ENCODE data around the gene GLI3.

The GLI3 gene

GRCh38 chr7:42006801-42007513, 230.1 kb downstream of the GLI3 start:
- no peaks in the 10 kb centered on the region for H3K27me3 ChIP-seq (ENCODE audit: control insufficient read depth in 2 of 2, insufficient read depth in 2 of 2, low read length in 2 of 2)
- H3K4me3 ChIP-seq (ENCODE audit: low read length in 2 of 2), result no peak overlapping the region
- no peak overlapping the region for H3K9ac ChIP-seq (ENCODE audit: low read depth in 1 of 2, low read length in 2 of 2)
- no peak overlapping the region for H3K27ac ChIP-seq (ENCODE audit: low read depth in 2 of 2, low read length in 2 of 2)
- H3K36me3 ChIP-seq (ENCODE audit: control insufficient read depth in 2 of 2, insufficient read depth in 2 of 2, low read length in 2 of 2), result no peaks in the 10 kb centered on the region
- no peaks in the 10 kb centered on the region for H3K4me1 ChIP-seq (ENCODE audit: control insufficient read depth in 2 of 2, insufficient read depth in 2 of 2, low read length in 2 of 2)
- no peaks in the 10 kb centered on the region for H3K9me3 ChIP-seq (ENCODE audit: control insufficient read depth in 2 of 2, low read length in 2 of 2)

- Histone ChIP-seq H3K4me1 (ENCODE audit: control insufficient read depth in 2 of 2, insufficient read depth in 2 of 2, low read length in 2 of 2) (no peaks in the 10 kb centered on the region), H3K9me3 (ENCODE audit: control insufficient read depth in 2 of 2, low read length in 2 of 2) (no peaks in the 10 kb centered on the region), H3K27ac (ENCODE audit: low read depth in 2 of 2, low read length in 2 of 2) (no peak overlapping the region), H3K27me3 (ENCODE audit: control insufficient read depth in 2 of 2, insufficient read depth in 2 of 2, low read length in 2 of 2) (no peaks in the 10 kb centered on the region), H3K9ac (ENCODE audit: low read depth in 1 of 2, low read length in 2 of 2) (no peak overlapping the region), H3K4me3 (ENCODE audit: low read length in 2 of 2) (no peak overlapping the region), H3K36me3 (ENCODE audit: control insufficient read depth in 2 of 2, insufficient read depth in 2 of 2, low read length in 2 of 2) (no peaks in the 10 kb centered on the region)
Measured at GRCh38 chr7:42002654-42003053, 234.4 kb downstream of the GLI3 start.

GRCh38 chr7:41999736-42000283, 237.2 kb downstream of the GLI3 start:
- Histone ChIP-seq H3K9me3 (ENCODE audit: control insufficient read depth in 2 of 2, low read length in 2 of 2) (no peaks in the 10 kb centered on the region), H3K4me3 (ENCODE audit: low read length in 2 of 2) (no peak overlapping the region), H3K4me1 (ENCODE audit: control insufficient read depth in 2 of 2, insufficient read depth in 2 of 2, low read length in 2 of 2) (peaks cover 0 to 5% of the 10 kb centered on the region in 2 donors), H3K36me3 (ENCODE audit: control insufficient read depth in 2 of 2, insufficient read depth in 2 of 2, low read length in 2 of 2) (no peaks in the 10 kb centered on the region), H3K9ac (ENCODE audit: low read depth in 1 of 2, low read length in 2 of 2) (no peak overlapping the region), H3K27me3 (ENCODE audit: control insufficient read depth in 2 of 2, insufficient read depth in 2 of 2, low read length in 2 of 2) (no peaks in the 10 kb centered on the region), H3K27ac (ENCODE audit: low read depth in 2 of 2, low read length in 2 of 2) (no peak overlapping the region)

- no peaks in the 10 kb centered on the region for H3K9me3 ChIP-seq (ENCODE audit: control insufficient read depth in 2 of 2, low read length in 2 of 2)
- H3K4me1 ChIP-seq (ENCODE audit: control insufficient read depth in 2 of 2, insufficient read depth in 2 of 2, low read length in 2 of 2), result peaks cover 0 to 5% of the 10 kb centered on the region in 2 donors
- H3K36me3 ChIP-seq (ENCODE audit: control insufficient read depth in 2 of 2, insufficient read depth in 2 of 2, low read length in 2 of 2), result no peaks in the 10 kb centered on the region
- no peak overlapping the region for H3K4me3 ChIP-seq (ENCODE audit: low read length in 2 of 2)
- H3K9ac ChIP-seq (ENCODE audit: low read depth in 1 of 2, low read length in 2 of 2), result no peak overlapping the region
- no peaks in the 10 kb centered on the region for H3K27me3 ChIP-seq (ENCODE audit: control insufficient read depth in 2 of 2, insufficient read depth in 2 of 2, low read length in 2 of 2)
- H3K27ac ChIP-seq (ENCODE audit: low read depth in 2 of 2, low read length in 2 of 2), result no peak overlapping the region
Measured at GRCh38 chr7:41998041-41998440, 239.0 kb downstream of the GLI3 start.

- no peaks in the 10 kb centered on the region for H3K36me3 ChIP-seq (ENCODE audit: control insufficient read depth in 2 of 2, insufficient read depth in 2 of 2, low read length in 2 of 2)
- no peak overlapping the region for H3K27ac ChIP-seq (ENCODE audit: low read depth in 2 of 2, low read length in 2 of 2)
- H3K27me3 ChIP-seq (ENCODE audit: control insufficient read depth in 2 of 2, insufficient read depth in 2 of 2, low read length in 2 of 2), result no peaks in the 10 kb centered on the region
- no peaks in the 10 kb centered on the region for H3K9me3 ChIP-seq (ENCODE audit: control insufficient read depth in 2 of 2, low read length in 2 of 2)
- H3K9ac ChIP-seq (ENCODE audit: low read depth in 1 of 2, low read length in 2 of 2), result no peak overlapping the region
- peaks cover 0 to 5% of the 10 kb centered on the region in 2 donors for H3K4me1 ChIP-seq (ENCODE audit: control insufficient read depth in 2 of 2, insufficient read depth in 2 of 2, low read length in 2 of 2)
- H3K4me3 ChIP-seq (ENCODE audit: low read length in 2 of 2), result no peak overlapping the region
Measured at GRCh38 chr7:41997151-41997550, 239.9 kb downstream of the GLI3 start.

GRCh38 chr7:41996381-41997035, 240.5 kb downstream of the GLI3 start:
- H3K9ac ChIP-seq (ENCODE audit: low read depth in 1 of 2, low read length in 2 of 2), result no peak overlapping the region
- no peak overlapping the region for H3K27ac ChIP-seq (ENCODE audit: low read depth in 2 of 2, low read length in 2 of 2)
- no peaks in the 10 kb centered on the region for H3K27me3 ChIP-seq (ENCODE audit: control insufficient read depth in 2 of 2, insufficient read depth in 2 of 2, low read length in 2 of 2)
- H3K4me1 ChIP-seq (ENCODE audit: control insufficient read depth in 2 of 2, insufficient read depth in 2 of 2, low read length in 2 of 2), result peaks cover 0 to 5% of the 10 kb centered on the region in 2 donors
- H3K9me3 ChIP-seq (ENCODE audit: control insufficient read depth in 2 of 2, low read length in 2 of 2), result no peaks in the 10 kb centered on the region
- H3K36me3 ChIP-seq (ENCODE audit: control insufficient read depth in 2 of 2, insufficient read depth in 2 of 2, low read length in 2 of 2), result no peaks in the 10 kb centered on the region
- H3K4me3 ChIP-seq (ENCODE audit: low read length in 2 of 2), result no peak overlapping the region

GRCh38 chr7:41995632-41996271, 241.3 kb downstream of the GLI3 start:
- Histone ChIP-seq H3K4me3 (ENCODE audit: low read length in 2 of 2) (no peak overlapping the region), H3K9me3 (ENCODE audit: control insufficient read depth in 2 of 2, low read length in 2 of 2) (no peaks in the 10 kb centered on the region), H3K27ac (ENCODE audit: low read depth in 2 of 2, low read length in 2 of 2) (no peak overlapping the region), H3K36me3 (ENCODE audit: control insufficient read depth in 2 of 2, insufficient read depth in 2 of 2, low read length in 2 of 2) (no peaks in the 10 kb centered on the region), H3K9ac (ENCODE audit: low read depth in 1 of 2, low read length in 2 of 2) (no peak overlapping the region), H3K4me1 (ENCODE audit: control insufficient read depth in 2 of 2, insufficient read depth in 2 of 2, low read length in 2 of 2) (peaks cover 0 to 5% of the 10 kb centered on the region in 2 donors), H3K27me3 (ENCODE audit: control insufficient read depth in 2 of 2, insufficient read depth in 2 of 2, low read length in 2 of 2) (no peaks in the 10 kb centered on the region)

GRCh38 chr7:41994746-41995110, 242.3 kb downstream of the GLI3 start:
- H3K27me3 ChIP-seq (ENCODE audit: control insufficient read depth in 2 of 2, insufficient read depth in 2 of 2, low read length in 2 of 2), result no peaks in the 10 kb centered on the region
- H3K4me1 ChIP-seq (ENCODE audit: control insufficient read depth in 2 of 2, insufficient read depth in 2 of 2, low read length in 2 of 2), result peaks cover 0 to 5% of the 10 kb centered on the region in 2 donors
- no peak overlapping the region for H3K4me3 ChIP-seq (ENCODE audit: low read length in 2 of 2)
- H3K9me3 ChIP-seq (ENCODE audit: control insufficient read depth in 2 of 2, low read length in 2 of 2), result no peaks in the 10 kb centered on the region
- H3K36me3 ChIP-seq (ENCODE audit: control insufficient read depth in 2 of 2, insufficient read depth in 2 of 2, low read length in 2 of 2), result no peaks in the 10 kb centered on the region
- H3K9ac ChIP-seq (ENCODE audit: low read depth in 1 of 2, low read length in 2 of 2), result no peak overlapping the region
- H3K27ac ChIP-seq (ENCODE audit: low read depth in 2 of 2, low read length in 2 of 2), result no peak overlapping the region

- peaks cover 0 to 5% of the 10 kb centered on the region in 2 donors for H3K4me1 ChIP-seq (ENCODE audit: control insufficient read depth in 2 of 2, insufficient read depth in 2 of 2, low read length in 2 of 2)
- H3K27me3 ChIP-seq (ENCODE audit: control insufficient read depth in 2 of 2, insufficient read depth in 2 of 2, low read length in 2 of 2), result no peaks in the 10 kb centered on the region
- no peaks in the 10 kb centered on the region for H3K36me3 ChIP-seq (ENCODE audit: control insufficient read depth in 2 of 2, insufficient read depth in 2 of 2, low read length in 2 of 2)
- H3K9ac ChIP-seq (ENCODE audit: low read depth in 1 of 2, low read length in 2 of 2), result no peak overlapping the region
- H3K27ac ChIP-seq (ENCODE audit: low read depth in 2 of 2, low read length in 2 of 2), result no peak overlapping the region
- no peak overlapping the region for H3K4me3 ChIP-seq (ENCODE audit: low read length in 2 of 2)
- no peaks in the 10 kb centered on the region for H3K9me3 ChIP-seq (ENCODE audit: control insufficient read depth in 2 of 2, low read length in 2 of 2)
Measured at GRCh38 chr7:41994036-41994745, 242.8 kb downstream of the GLI3 start.
